A673 (cell line): ENCODE results near the gene FKBP2. TPM values are rescaled to one million over a fixed set of nuclear protein-coding genes. Genes with fewer than 3 reads are reported as not detected.

ENCODE experiments used
- BruUV-seq: library from RNA; stranded (reverse); fragments of 400-500 nt; replicated peaks from 2 replicates; lab custom pipeline; 2021; lab: Mats Ljungman, UMichigan
- CTCF ChIA-PET: fragments of 300-600 bp; sonication (Branson Sonifier 250); formaldehyde crosslinking; loops from one replicate; lab custom pipeline; 2022; ENCODE audit warnings: antibody characterized with exemption; lab: Charles Lee
- POLR2A ChIA-PET: fragments of 300-600 bp; sonication (Branson Sonifier 250); formaldehyde crosslinking; loops from one replicate; lab custom pipeline; 2022; ENCODE audit warnings: antibody characterized with exemption; ENCODE audit not compliant: low non-redundant PET; lab: Charles Lee
- DNase-seq: peaks from one replicate; pipeline ENCODE4 v3.0.0-alpha.2; 2015; ENCODE audit warnings: low spot score
- H3K27ac ChIP-seq: fragments of 200-600 bp; sonication (generic); 2 replicates; pipeline ENCODE4 v1.5.1; 2016; ENCODE audit warnings: mixed run types, low read depth, mild to moderate bottlenecking, mixed read lengths, antibody characterized with exemption, low read length; ENCODE audit not compliant: poor library complexity, severe bottlenecking
- H3K27me3 ChIP-seq: fragments of 200-600 bp; sonication (generic); replicated peaks from 2 replicates; pipeline ENCODE4 v1.6.1; 2017; ENCODE audit warnings: mixed run types, low read depth, mild to moderate bottlenecking, mixed read lengths, antibody characterized with exemption, low read length; ENCODE audit not compliant: insufficient read depth, poor library complexity
- H3K36me3 ChIP-seq: fragments of 200-600 bp; sonication (generic); 2 replicates; pipeline ENCODE4 v1.6.1; 2016; ENCODE audit warnings: mixed run types, mild to moderate bottlenecking, mixed read lengths, antibody characterized with exemption, low read length; ENCODE audit not compliant: insufficient read depth, poor library complexity, severe bottlenecking
- H3K4me1 ChIP-seq: fragments of 200-600 bp; sonication (generic); 2 replicates; pipeline ENCODE4 v1.6.1; 2017; ENCODE audit warnings: mixed run types, mild to moderate bottlenecking, mixed read lengths, antibody characterized with exemption, low read length; ENCODE audit not compliant: insufficient read depth, poor library complexity, severe bottlenecking
- H3K4me3 ChIP-seq: fragments of 200-600 bp; sonication (generic); 2 replicates; pipeline ENCODE4 v1.5.1; 2016; ENCODE audit warnings: low read depth, mixed run types, mild to moderate bottlenecking, mixed read lengths, low read length; ENCODE audit not compliant: poor library complexity, severe bottlenecking
- H3K9me3 ChIP-seq: fragments of 200-600 bp; sonication (generic); 2 replicates; pipeline ENCODE4 v1.6.1; 2016; ENCODE audit warnings: mixed run types, low read depth, mild to moderate bottlenecking, mixed read lengths, antibody characterized with exemption, low read length; ENCODE audit not compliant: poor library complexity, severe bottlenecking
- CTCF ChIP-seq: fragments of 300-800, 200-600 bp; sonication (generic); conservative IDR thresholded peaks from 2 replicates; pipeline ENCODE4 v1.5.1; 2017; ENCODE audit warnings: low read depth, mild to moderate bottlenecking, antibody characterized with exemption, low read length, moderate library complexity, mixed read lengths
- EZH2 ChIP-seq: fragments of 200-600 bp; sonication (generic); IDR thresholded peaks from 2 replicates; pipeline ENCODE4 v1.6.1; 2017; ENCODE audit warnings: borderline replicate concordance, low read depth, mild to moderate bottlenecking, mixed read lengths, antibody characterized with exemption, low read length; ENCODE audit not compliant: poor library complexity, severe bottlenecking
- intact Hi-C: fragments of 100-400 bp; cut with micrococcal nuclease; formaldehyde crosslinking; loops from one replicate; pipeline ENCODE4 v1.10.0; 2022; ENCODE audit not compliant: unreplicated experiment
- total RNA-seq: library from RNA; stranded (reverse); gene quantifications from 2 replicates; pipeline ENCODE4 v1.2.3, GENCODE V29; 2021

FKBP2 gene
- total RNA-seq, 1 experiment from 2014 or later: 57.5 TPM

GRCh38 chr11:64261556-64262080 lies 20.7 kb downstream of the FKBP2 start:
- BruUV-seq: no TSS peak
- no peak for TF ChIP-seq EZH2
- TF ChIP-seq CTCF: no peak
- intact Hi-C loops: no loop called here
- POLR2A ChIA-PET: no interaction called here
- Histone ChIP-seq H3K4me3 (no peak overlapping the region), H3K4me1 (no peaks in the 10 kb centered on the region), H3K27me3 (no peaks in the 10 kb centered on the region), H3K9me3 (no peaks in the 10 kb centered on the region), H3K36me3 (peaks cover 72% of the 10 kb centered on the region), H3K27ac (no peak overlapping the region)
- no peak for DNase-seq
- CTCF ChIA-PET: interaction anchor here (0.9 kb wide), 1 partner anchor 10 kb away, joined by 3 read pairs; the partner anchor contains the start of gene PLCB3

- BruUV-seq: no TSS peak
- no peak for DNase-seq
- intact Hi-C loops: no loop called here
Measured at GRCh38 chr11:64262271-64263002, 21.5 kb downstream of the FKBP2 start.

More at GRCh38 chr11:64262271-64263002, 21.5 kb downstream of the FKBP2 start:
- ChIA-PET POLR2A (no interaction called here), CTCF (no interaction called here)
- Histone ChIP-seq H3K9me3 (no peaks in the 10 kb centered on the region), H3K36me3 (peaks cover 68% of the 10 kb centered on the region), H3K4me1 (no peaks in the 10 kb centered on the region), H3K4me3 (no peak overlapping the region), H3K27ac (no peak overlapping the region), H3K27me3 (no peaks in the 10 kb centered on the region)
- TF ChIP-seq EZH2 (no peak), CTCF (no peak)
